Activated CD4-positive, alpha-beta T cell treated with anti-CD3 and anti-CD28 coated beads, Interleukin-10, Interleukin-2, amounts not matched to agents 100 ng/mL and 50 ng/mL, durations not matched to agents 16 hours and 8 hours (primary cell): Measurements from ENCODE around the gene SRRM3.
"Not testable (repeated sequence)": the region's sequence is repeated elsewhere in the genome, so short reads cannot be mapped to it uniquely, and the experiment has no call there.

Source experiments
- DNase-seq: peaks from one replicate; pipeline ENCODE4 v3.0.0-alpha.2; 2020

The SRRM3 gene, protein sequence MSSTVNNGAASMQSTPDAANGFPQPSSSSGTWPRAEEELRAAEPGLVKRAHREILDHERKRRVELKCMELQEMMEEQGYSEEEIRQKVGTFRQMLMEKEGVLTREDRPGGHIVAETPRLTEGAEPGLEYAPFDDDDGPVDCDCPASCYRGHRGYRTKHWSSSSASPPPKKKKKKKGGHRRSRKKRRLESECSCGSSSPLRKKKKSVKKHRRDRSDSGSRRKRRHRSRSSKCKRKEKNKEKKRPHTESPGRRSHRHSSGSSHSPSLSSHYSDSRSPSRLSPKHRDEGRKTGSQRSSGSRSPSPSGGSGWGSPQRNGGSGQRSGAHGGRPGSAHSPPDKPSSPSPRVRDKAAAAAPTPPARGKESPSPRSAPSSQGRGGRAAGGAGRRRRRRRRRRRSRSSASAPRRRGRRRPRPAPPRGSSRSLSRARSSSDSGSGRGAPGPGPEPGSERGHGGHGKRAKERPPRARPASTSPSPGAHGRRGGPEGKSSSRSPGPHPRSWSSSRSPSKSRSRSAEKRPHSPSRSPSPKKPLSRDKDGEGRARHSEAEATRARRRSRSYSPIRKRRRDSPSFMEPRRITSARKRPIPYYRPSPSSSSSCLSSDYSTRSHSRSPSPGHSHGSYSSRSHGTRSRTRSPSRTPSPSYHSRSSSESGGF

DNA sequence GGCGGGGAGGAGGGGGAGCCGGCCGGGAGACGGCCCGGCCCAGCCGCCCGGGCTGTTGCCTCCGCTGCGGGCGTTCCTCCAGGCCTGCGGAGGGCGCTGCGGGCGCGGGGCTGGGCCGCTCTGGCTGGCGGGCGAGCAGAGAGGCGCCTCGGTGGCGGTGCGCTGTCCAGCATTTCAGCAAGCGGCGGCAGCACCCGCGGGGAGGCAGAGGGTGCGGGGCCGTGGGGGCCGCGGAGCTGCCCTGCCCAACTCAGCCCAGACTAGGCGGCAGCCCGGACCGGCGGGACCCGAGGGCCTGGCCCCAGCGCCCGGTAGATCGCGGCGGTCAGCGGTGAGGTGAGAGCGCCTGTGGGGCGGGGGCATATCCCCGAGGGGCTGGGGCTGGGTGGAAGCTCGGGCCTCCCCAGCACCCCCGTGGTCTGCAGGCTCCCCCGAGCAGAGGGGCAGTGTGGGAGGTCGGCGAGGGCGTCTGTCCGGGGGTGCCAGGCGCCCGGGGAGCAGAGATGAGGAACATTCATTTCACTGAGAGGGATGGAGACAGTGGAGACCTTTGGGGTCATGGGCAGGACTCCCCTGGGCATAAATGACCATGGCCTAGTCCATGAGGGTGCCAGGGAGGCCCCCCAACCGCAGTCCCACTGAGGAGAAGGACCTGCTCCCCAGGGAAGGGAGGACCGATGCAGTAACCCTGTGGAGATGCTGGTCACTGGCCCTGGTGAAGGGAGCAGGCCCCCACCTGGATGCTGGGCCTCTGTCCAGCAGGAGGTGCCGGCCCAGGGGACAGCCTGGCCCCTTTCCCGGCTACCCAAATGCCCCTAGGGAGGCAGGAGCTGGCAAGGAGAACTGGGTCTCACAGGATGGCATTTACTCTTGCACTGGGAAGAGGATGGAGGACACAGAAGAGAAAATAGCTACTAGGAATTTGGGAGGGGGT, at the start of gene SRRM3:
SRRM3 (plus strand) TSS at position 165 of the 934 bp plus-strand sequence. CDS start 33,171 bp downstream, outside the sequence.
- peak; percentile 87 for DNase-seq

- no peak for DNase-seq
These were observed 49.8 kb upstream of the SRRM3 start for GRCh38 chr7:76151932-76152331.

DNA sequence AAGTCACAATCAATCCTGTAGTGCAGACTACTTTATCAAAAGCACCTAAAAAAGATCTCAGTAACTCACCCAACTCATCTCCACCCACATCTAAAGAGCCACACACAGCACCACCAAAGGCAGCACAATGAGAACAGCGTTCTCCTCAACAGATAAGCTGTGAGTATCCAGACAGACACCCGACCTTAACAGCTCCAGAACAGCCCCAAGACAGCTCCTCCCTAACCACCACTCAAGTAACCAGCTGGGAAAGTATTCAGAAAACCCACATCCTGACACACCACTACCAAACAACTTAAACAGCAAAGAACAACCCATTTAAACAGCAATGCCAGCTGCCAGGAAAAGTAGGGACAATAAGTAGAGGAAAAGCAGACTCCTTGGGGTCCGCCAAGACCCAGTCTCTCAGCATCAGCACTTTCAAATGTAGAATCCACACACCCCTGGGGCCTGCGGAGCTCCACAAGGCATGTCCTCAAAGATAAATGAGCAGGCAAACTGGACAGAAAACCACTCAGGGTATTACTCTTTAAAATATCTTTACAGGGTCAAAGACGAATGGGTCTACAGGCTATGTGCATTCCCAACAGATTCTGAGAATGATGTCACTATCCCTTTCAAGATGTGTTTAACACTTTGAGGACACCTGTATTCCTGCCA, 48.0 kb upstream of the SRRM3 start:
- DNase-seq: peak; percentile 1

- no peak for DNase-seq
These were observed 45.8 kb upstream of the SRRM3 start for GRCh38 chr7:76155938-76156337.

GRCh38 chr7:76156992-76157685, 44.6 kb upstream of the SRRM3 start:
- DNase-seq: not testable (repeated sequence)

DNA sequence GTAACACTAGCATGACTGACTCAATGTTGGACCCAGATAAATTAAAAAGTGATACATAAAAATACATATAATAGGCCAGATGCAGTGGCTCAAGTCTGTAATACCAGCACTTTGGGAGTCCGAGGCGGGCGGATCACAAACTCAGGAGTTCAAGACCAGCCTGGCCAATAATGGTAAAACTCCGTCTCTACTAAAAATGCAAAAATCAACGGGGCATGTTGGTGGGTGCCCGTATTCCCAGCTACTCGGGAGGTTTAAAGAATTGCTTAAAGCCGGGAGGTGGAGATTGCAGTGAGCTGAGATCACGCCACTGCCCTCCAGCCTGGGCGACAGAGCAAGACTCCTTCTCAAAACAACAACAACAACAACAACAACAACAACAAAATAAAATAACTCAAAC, 43.3 kb upstream of the SRRM3 start:
- DNase-seq: not testable (repeated sequence)

DNA sequence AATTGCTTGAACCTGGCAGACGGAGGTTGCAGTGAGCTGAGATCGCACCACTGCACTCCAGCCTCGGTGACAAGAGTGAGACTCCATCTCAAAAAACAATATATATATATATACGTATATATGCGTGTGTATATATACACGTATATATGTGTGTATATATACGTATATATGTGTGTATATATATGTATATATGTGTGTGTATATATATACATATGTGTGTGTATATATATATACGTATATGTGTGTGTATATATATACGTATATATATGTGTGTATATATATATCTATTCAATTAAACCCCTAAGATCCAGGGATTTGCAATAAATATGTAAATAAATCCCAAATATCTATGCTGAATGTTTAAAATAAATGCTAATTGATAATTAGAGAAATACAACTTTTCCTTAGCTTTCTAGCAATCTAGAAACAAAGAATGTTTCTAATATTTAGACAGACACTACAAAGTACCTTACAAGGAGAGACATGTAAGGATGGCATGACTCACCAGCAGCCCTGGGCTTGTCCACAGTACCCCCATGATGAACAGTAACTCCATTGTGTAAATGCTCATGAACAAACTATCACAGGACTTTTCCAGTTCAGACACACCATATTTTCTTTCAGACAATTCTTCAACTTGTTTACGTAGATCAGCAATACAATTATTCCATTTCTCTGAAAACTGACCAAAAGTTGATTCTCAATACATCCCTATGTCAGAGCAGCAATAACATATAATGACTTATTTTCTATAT, 39.1 kb upstream of the SRRM3 start:
- not testable (repeated sequence) for DNase-seq

GRCh38 chr7:76163812-76164211, 37.9 kb upstream of the SRRM3 start:
- DNase-seq: not testable (repeated sequence)

DNA sequence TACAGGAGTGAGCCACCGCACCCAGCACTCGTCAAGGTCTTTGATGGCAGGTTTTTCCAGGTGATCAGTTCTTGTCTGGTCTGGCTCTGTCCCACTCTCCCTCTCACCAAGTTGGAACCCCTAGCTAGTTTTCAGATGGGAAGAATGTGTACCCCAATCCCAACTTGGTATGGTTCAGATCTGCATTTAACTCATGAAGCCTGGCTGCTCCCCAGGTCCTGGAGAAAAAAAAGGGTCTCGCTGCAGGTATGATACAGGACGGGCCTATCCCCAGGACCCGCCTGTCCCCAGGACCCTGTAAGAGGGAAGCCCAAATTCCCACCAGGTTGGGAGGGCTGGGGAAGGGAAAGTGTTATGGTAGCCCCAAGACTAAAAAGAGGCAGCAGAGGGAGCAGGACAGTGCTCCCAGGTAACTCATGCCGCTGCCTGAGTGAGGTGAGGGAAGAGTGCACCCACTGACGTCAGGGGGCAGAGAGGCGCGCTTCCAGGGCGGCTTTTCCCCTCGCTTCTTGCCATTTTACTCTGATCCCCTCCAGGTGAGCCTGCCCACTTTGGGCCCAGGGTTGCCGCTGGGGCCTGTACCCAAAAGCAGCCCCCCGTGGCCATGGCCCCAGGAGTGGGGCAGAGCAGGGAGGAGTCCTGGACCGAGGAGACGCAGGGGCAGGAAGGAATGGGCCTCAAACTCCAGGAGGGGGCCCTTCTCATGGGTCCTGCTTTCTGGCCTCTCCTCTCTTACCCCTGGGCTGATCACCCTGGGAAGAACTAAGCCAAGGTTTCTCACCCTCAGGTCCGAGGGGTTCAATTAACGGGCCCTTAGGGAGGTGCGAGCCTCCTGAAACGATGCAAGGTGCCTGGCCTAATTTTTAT, 36.4 kb upstream of the SRRM3 start:
- DNase-seq: no peak

DNA sequence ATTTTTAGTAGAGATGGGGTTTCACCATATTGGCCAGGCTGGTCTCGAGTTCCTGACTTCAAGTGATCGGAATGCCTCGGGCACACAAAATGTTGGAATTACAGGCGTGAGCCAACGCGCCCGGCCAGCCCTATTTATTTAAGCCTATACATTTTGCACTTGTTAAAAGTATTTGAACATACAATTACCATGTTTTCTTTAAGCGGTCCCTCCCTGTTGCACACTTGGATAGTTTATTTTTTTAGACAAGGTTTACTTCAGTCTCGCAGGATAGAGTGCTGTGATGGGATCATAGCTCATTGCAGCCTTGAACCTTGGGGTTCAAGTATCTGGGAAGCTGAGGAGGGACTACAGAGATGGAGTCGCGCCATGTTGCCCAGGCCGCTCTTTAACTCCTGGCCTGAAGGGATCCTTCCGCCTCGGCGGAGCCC, 35.7 kb upstream of the SRRM3 start:
- no peak for DNase-seq

DNA sequence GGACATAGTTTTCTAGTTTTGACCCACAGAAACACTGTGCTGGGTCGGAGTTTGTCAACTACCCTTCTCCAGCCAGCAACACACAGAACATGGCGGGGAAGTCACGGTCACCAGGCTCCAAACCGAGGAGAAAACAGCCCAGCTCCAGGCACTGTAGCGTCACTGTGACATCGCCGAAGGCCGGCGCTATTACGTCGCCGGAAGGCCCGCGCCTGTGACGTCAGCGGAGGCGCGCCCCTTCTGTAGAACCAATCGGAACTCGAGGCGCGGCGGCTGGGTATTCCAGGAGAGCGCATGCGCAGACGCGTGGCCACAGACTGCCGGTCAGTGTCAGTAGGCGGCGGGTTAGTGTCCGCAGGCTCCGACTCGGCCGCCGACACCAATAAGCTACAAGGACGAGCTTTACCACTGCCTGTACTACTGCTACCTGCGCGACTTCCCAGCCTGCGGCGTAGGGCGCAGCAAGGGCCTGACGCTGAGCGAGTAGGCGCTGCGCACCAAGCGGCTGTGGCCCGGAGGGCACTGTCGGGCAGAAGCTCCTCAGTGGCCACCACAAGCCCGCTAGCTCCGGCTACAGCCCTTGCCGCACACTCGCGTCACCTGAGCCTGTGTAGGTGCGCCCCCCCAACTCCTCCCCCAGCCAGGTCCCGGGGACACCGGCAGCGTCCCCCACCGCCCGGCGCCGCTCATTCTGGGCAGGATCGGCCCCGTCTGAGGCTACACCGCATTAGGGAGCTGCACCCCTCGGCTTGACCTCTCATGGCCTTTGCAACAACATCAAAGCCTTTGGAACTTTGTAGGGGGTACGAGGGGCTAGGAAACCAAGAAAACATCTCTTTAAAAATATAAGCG, 35.1 kb upstream of the SRRM3 start:
- DNase-seq: peak; percentile 96

- no peak for DNase-seq
These were observed 28.0 kb upstream of the SRRM3 start for GRCh38 chr7:76173566-76174205.

DNA sequence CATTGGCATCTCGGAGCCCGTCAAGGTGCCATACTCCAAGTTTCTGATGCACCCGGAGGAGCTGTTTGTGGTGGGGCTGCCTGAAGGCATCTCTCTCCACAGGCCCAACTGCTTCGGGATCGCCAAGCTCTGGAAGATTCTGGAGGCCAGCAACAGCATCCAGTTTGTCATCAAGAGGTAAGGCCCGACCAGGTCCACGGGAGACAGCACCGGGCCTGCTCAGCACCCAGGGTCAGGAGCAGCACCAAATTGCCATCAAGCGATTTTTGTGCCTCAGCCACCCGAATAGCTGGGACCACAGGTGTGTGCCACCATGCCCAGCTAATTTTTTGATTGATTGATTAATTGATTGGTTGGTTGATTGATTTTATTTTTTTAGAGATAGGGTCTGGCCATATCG, 24.7 kb upstream of the SRRM3 start:
- DNase-seq: not testable (repeated sequence)

DNA sequence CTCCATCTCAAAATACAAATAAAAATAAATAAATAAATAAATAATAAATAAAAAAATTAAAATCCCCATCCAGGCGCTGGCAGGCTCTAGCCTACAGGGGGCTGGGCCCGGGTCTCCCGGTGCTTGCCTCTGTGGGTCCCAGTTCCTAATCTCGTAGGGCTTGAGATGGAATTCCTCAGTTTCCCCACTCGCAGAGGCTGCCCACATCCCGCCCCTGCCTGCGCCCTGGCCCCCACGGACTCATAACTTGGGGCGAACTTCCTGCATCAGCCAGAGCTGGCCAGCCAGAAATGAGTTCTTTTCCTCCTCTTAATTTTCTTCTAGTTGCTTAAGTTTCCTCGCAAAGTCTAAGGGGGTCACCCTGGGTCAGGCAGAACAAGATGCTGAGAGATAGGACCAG, 22.0 kb upstream of the SRRM3 start:
- DNase-seq: no peak

- no peak for DNase-seq
These were observed 19.3 kb upstream of the SRRM3 start for GRCh38 chr7:76182225-76182960.

DNA sequence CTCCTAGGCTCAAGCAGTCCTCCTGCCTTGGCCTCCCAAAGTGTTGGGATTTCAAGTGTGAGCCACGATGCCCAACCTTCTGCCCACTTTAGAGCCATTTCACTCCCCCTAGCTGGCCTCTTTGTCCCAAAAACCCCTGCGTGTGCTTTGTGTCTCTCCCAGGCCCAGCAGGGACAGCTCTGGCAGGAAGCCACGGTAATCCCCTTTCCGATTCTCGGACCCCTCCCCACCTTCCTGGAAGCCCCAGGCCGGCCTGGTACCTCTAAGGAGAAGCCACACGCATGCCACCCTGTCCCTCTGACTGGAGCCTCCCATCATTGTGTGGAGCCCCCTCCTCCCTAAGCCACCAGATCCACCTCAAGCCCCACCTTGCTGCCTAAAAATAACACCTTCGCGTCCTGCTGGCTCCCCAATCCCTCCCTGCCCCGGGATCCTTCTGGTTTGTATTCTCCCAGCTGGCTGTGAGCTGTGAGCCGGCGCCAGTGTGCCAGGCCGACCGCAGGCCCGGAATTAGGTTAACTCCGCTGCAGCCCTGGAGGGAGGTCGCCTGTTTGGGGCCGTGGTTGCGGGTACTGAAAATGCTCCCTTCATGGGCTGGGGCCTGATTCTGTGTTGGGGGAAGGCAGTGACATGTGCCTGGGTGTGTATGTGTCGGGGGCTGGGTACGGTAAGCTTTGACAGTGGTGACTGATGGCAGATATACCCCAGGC, 16.4 kb upstream of the SRRM3 start:
- DNase-seq: no peak

- DNase-seq: no peak
These were observed 14.4 kb upstream of the SRRM3 start for GRCh38 chr7:76187272-76187671.
